Vagina (tissue), 2 donors: ENCODE data around the gene DYRK1A.

Experiments used
- CTCF ChIP-seq, 3 experiments: fragments of 450-650 bp in 2 of 3; fragments of 200-600 bp in 1 of 3; sonication (generic) in 1 of 3; IDR thresholded peaks; one replicate each; pipeline ENCODE4 v1.5.1; 2017 to 2019; ENCODE audit warnings: antibody characterized with exemption in 3 of 3, mild to moderate bottlenecking in 2 of 3, moderate library complexity in 2 of 3
- POLR2A ChIP-seq, 2 donors: fragments of 450-650 bp; IDR thresholded peaks; one replicate each; pipeline ENCODE4 v1.6.1; 2017; ENCODE audit warnings: antibody characterized with exemption in 2 of 2, mild to moderate bottlenecking in 2 of 2, moderate library complexity in 2 of 2
- POLR2AphosphoS5 ChIP-seq, 2 donors: sonication (generic); formaldehyde crosslinking; IDR thresholded peaks; one replicate each; pipeline ENCODE4 v1.9.0; 2017; ENCODE audit warnings: antibody characterized with exemption in 2 of 2, mild to moderate bottlenecking in 2 of 2, low read depth in 1 of 2; ENCODE audit not compliant: insufficient read depth in 1 of 2

DNA sequence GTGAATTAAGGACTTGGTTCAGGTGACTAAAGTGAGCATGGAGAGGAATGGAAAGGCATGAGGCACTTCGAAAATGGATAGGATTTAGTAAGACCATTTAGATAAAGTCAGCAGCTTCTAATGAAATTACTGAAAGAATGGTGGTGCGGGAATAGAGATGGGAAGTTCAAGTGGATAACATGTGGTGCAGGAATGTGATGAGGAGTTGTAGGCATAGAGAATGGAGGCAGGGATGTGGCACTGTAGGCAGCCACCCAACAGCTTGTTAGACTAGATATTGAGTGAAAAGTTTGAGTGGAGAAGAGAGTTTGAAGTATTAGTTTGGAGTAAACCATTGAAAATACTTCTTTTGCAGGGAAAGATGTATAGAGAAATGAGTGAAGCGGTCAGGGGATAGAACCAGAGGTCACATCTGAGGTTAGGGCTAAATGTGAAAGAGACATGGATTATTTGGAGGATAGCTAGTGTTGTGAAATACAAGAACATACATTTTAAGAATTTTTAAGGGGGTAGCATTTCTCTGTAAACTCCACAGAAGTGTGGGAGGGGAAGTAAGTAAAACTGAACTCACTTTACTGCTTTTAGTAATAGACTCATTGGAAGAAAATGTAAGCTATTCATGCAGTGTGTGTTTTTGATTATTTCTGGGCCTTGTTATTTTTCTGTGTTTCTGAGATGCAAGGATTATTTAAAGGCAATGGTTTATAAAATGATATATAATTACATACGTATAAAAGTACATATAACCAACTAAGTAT, 46.2 kb downstream of the DYRK1A start:
- TF ChIP-seq CTCF (IDR thresholded peaks at IDR 0.05) (no peak), POLR2AphosphoS5 (IDR thresholded peaks at IDR 0.05; ENCODE audit: insufficient read depth in 1 of 2, low read depth in 1 of 2) (no peak), POLR2A (IDR thresholded peaks at IDR 0.05) (no peak)
